ENCODE measurements around the gene DLG2. TPM values are rescaled to one million over a fixed set of nuclear protein-coding genes. Genes with fewer than 3 reads are reported as not detected.

Gene DLG2
- total and polyA plus RNA-seq, 2 of the 8 experiments (the other 6 are each of a cell fraction or from before 2014, with no cell fraction given) = 1.7 to 14.3 TPM

GRCh38 chr11:83681906-83682610, 1945.1 kb downstream of the DLG2 start:
- TF ChIP-seq, protein P1, sequence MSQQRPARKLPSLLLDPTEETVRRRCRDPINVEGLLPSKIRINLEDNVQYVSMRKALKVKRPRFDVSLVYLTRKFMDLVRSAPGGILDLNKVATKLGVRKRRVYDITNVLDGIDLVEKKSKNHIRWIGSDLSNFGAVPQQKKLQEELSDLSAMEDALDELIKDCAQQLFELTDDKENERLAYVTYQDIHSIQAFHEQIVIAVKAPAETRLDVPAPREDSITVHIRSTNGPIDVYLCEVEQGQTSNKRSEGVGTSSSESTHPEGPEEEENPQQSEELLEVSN (IDR thresholded peaks at IDR 0.05) = peak; percentile 37; the same call in 1 of the 2 replicates
- no peak for TF ChIP-seq SP2 (IDR thresholded peaks at IDR 0.05; ENCODE audit: low read length)
- H4K5ac ChIP-seq (ENCODE audit: insufficient read length, low read depth, low read length) = no peak overlapping the region
- no peak overlapping the region for H3K27ac ChIP-seq (ENCODE audit: low read depth, low read length)
- CTCF ChIA-PET (ENCODE audit: partially characterized antibody) = interaction anchor here (0.7 to 2.1 kb wide), 7 partner anchors 10 to 580 kb away, joined by 3 to 8 read pairs (median 4); no protein-coding TSS in a partner anchor
- H3K27me3 ChIP-seq (replicated peaks in 1 of 4; ENCODE audit: control insufficient read depth in 3 of 4, extremely low read depth in 1 of 4, insufficient read depth in 3 of 4, low read length in 3 of 4) = no peaks in the 10 kb centered on the region
- H3K9me3 ChIP-seq (ENCODE audit: insufficient read depth in 2 of 2, low read depth in 1 of 2, low read length in 1 of 2) = no peaks in the 10 kb centered on the region
- H4K91ac ChIP-seq (replicated peaks; ENCODE audit: insufficient read length, low read length) = no peak overlapping the region
- H3K9ac ChIP-seq (replicated peaks in 1 of 4; ENCODE audit: extremely low read depth in 1 of 4, low read depth in 3 of 4, low read length in 3 of 4) = no peak overlapping the region
- no peaks in the 10 kb centered on the region for H3K36me3 ChIP-seq (ENCODE audit: control insufficient read depth in 2 of 4, insufficient read depth in 4 of 4, low read length in 3 of 4)
- H2AK5ac ChIP-seq (ENCODE audit: low read depth, low read length) = no peak overlapping the region
- no peak overlapping the region for H2BK15ac ChIP-seq (ENCODE audit: low read length)
- no peak overlapping the region for H3K4ac ChIP-seq (replicated peaks; ENCODE audit: insufficient read length, low read depth, low read length)
- H3K79me1 ChIP-seq (ENCODE audit: low read depth, low read length) = no peaks in the 10 kb centered on the region
- no peak overlapping the region for H2BK120ac ChIP-seq (replicated peaks; ENCODE audit: low read depth, low read length)
- H3K79me2 ChIP-seq (ENCODE audit: control insufficient read depth in 1 of 2, insufficient read depth in 2 of 2, low read length in 2 of 2) = no peaks in the 10 kb centered on the region
- 92% methylated on average over 10 of the region's 10 CpGs; no CpG with 5 or more reads in 1 of the 2 experiments for WGBS, 2 experiments (ENCODE audit: extremely low coverage in 1 of 2, insufficient coverage in 1 of 2, insufficient read length in 1 of 2, insufficient replicate concordance in 2 of 2, low coverage in 1 of 2, low lambda C conversion rate in 2 of 2, missing lambda C conversion rate in 1 of 2)
- H3K4me1 ChIP-seq (replicated peaks in 1 of 4; ENCODE audit: control insufficient read depth in 3 of 4, insufficient read depth in 4 of 4, low read length in 3 of 4) = peaks cover 0 to 9% (median 5%) of the 10 kb centered on the region in 4 experiments; a peak in 3 of 7 replicates
- H2BK12ac ChIP-seq (ENCODE audit: low read depth, low read length) = no peak overlapping the region
- H3K4me2 ChIP-seq (ENCODE audit: insufficient read depth in 1 of 2, low read depth in 2 of 2, low read length in 2 of 2) = no peak overlapping the region
- H3K14ac ChIP-seq (ENCODE audit: insufficient read length) = no peak overlapping the region
- no peak overlapping the region for H4K8ac ChIP-seq (ENCODE audit: extremely low read depth, insufficient read depth, low read length)
- H3K18ac ChIP-seq (ENCODE audit: extremely low read depth, low read length) = no peak overlapping the region
- H2BK20ac ChIP-seq (ENCODE audit: low read length) = no peak overlapping the region
- H2BK5ac ChIP-seq (ENCODE audit: low read depth, low read length) = no peak overlapping the region
- no peaks in the 10 kb centered on the region for H4K20me1 ChIP-seq (replicated peaks in 1 of 2; ENCODE audit: control insufficient read depth in 1 of 2, insufficient read depth in 2 of 2, low read length in 2 of 2)
- no peak overlapping the region for H3K4me3 ChIP-seq (ENCODE audit: extremely low read depth in 1 of 4, insufficient read depth in 2 of 4, low read depth in 3 of 4, low read length in 4 of 4)
- no peak for FAIRE-seq
- H3K56ac ChIP-seq (replicated peaks; ENCODE audit: insufficient read length, low read depth, low read length) = no peak overlapping the region
- POLR2A ChIA-PET (ENCODE audit: partially characterized antibody) = interaction anchor here (0.8 kb wide), 1 partner anchor 43 kb away, joined by 3 read pairs; no protein-coding TSS in a partner anchor
- H3K23ac ChIP-seq (ENCODE audit: insufficient read length) = no peak overlapping the region
- H3K23me2 ChIP-seq (ENCODE audit: low read depth, low read length) = no peaks in the 10 kb centered on the region
- DNase-seq (ENCODE audit: low read depth in 1 of 2, low spot score in 2 of 2) = no peak
- H2AFZ ChIP-seq (ENCODE audit: low read length) = no peak overlapping the region
